ENCODE results near the gene LEFTY2. TPM values are rescaled to one million over a fixed set of nuclear protein-coding genes. Genes with fewer than 3 reads are reported as not detected.
"Not testable (repeated sequence)": the region's sequence is repeated elsewhere in the genome, so short reads cannot be mapped to it uniquely, and the experiment has no call there.

Gene LEFTY2
- total and polyA plus RNA-seq, 2 of the 4 experiments (the other 2 are of a cell fraction): not detected

GRCh38 chr1:225930566-225930965 is 10.5 kb downstream of the LEFTY2 start:
- Histone ChIP-seq H3K56ac (ENCODE audit: extremely low read depth, insufficient read depth, low read length) (no peak overlapping the region), H3K9me1 (ENCODE audit: insufficient read depth, low read length) (no peaks in the 10 kb centered on the region; the same call in 1 of the 2 replicates), H2AFZ (replicated peaks; ENCODE audit: low read length, poor library complexity) (no peak overlapping the region), H3K36me3 (ENCODE audit: control insufficient read depth, insufficient read depth, low read length) (no peaks in the 10 kb centered on the region), H2AK9ac (replicated peaks; ENCODE audit: low read depth, low read length, poor library complexity) (no peak overlapping the region), H4K8ac (ENCODE audit: low read depth in 2 of 2, low read length in 2 of 2) (no peak overlapping the region), H4K91ac (ENCODE audit: insufficient read depth, low read depth, low read length) (no peak overlapping the region), H3K4me3 (ENCODE audit: insufficient read depth, low read depth, low read length) (no peak overlapping the region), H3K14ac (replicated peaks; ENCODE audit: low read depth, low read length) (no peak overlapping the region), H3K9ac (ENCODE audit: low read depth, low read length) (no peak overlapping the region), H2BK15ac (ENCODE audit: low read depth, low read length) (no peak overlapping the region), H3K27me3 (ENCODE audit: control insufficient read depth, insufficient read depth, low read length) (no peaks in the 10 kb centered on the region), H3K4me2 (ENCODE audit: low read depth, low read length) (no peak overlapping the region), H2AK5ac (ENCODE audit: low read depth, low read length) (no peak overlapping the region), H4K5ac (ENCODE audit: low read depth, low read length) (no peak overlapping the region), H4K20me1 (ENCODE audit: insufficient read depth, low read length) (no peaks in the 10 kb centered on the region), H3K79me1 (ENCODE audit: low read depth in 1 of 2, low read length in 2 of 2) (no peaks in the 10 kb centered on the region), H3K18ac (ENCODE audit: low read depth, low read length) (no peak overlapping the region), H3K9me3 (ENCODE audit: control insufficient read depth, insufficient read depth, low read length) (no peaks in the 10 kb centered on the region), H3K4me1 (ENCODE audit: control insufficient read depth, insufficient read depth, low read length) (no peaks in the 10 kb centered on the region), H3K23ac (ENCODE audit: low read depth, low read length) (no peak overlapping the region), H2BK120ac (ENCODE audit: low read depth, low read length) (no peak overlapping the region), H2BK20ac (ENCODE audit: low read depth, low read length) (no peak overlapping the region), H2BK5ac (ENCODE audit: low read depth, low read length, poor library complexity, severe bottlenecking) (no peak overlapping the region), H3K27ac (ENCODE audit: insufficient read depth, low read length) (no peak overlapping the region), H3K4ac (ENCODE audit: low read depth, low read length) (no peak overlapping the region)
- DNase-seq (no peak), ATAC-seq (ENCODE audit: low read depth) (no peak)
- TF ChIP-seq MAFK (IDR thresholded peaks at IDR 0.05; ENCODE audit: low read depth, low read length): no peak
- TF ChIP-seq NFE2L2 (IDR thresholded peaks at IDR 0.05; ENCODE audit: low read depth, low read length): no peak
- in situ Hi-C loops (cut with MboI; ENCODE audit: low sequenced_read_pairs) (no loop called here), dilution Hi-C loops (cut with HindIII; ENCODE audit: low sequenced_read_pairs, unreplicated experiment) (no loop called here), intact Hi-C loops (cut with micrococcal nuclease) (no loop called here)
- ChIA-PET POLR2A (ENCODE audit: unreplicated experiment) (no interaction called here), CTCF (interaction anchor here (0.7 kb wide), 1 partner anchor 10 kb away, joined by 3 read pairs; no protein-coding TSS in a partner anchor)
- WGBS, 2 experiments (ENCODE audit: extremely low coverage in 2 of 2, insufficient read length in 1 of 2): no CpG with 5 or more reads among the region's 2 CpGs
- no TSS peak for BruUV-seq (replicated peaks)

GRCh38 chr1:225929462-225929861 is 11.6 kb downstream of the LEFTY2 start:
- H3K4me2 ChIP-seq (ENCODE audit: low read depth, low read length); H3K9me3 ChIP-seq (ENCODE audit: control insufficient read depth, insufficient read depth, low read length); H3K4ac ChIP-seq (ENCODE audit: low read depth, low read length); H3K36me3 ChIP-seq (ENCODE audit: control insufficient read depth, insufficient read depth, low read length); H4K8ac ChIP-seq (ENCODE audit: low read depth in 2 of 2, low read length in 2 of 2); H3K18ac ChIP-seq (ENCODE audit: low read depth, low read length); H3K23ac ChIP-seq (ENCODE audit: low read depth, low read length); H3K27me3 ChIP-seq (ENCODE audit: control insufficient read depth, insufficient read depth, low read length); H4K20me1 ChIP-seq (ENCODE audit: insufficient read depth, low read length); H2BK120ac ChIP-seq (ENCODE audit: low read depth, low read length); H2AK9ac ChIP-seq (replicated peaks; ENCODE audit: low read depth, low read length, poor library complexity); H2BK20ac ChIP-seq (ENCODE audit: low read depth, low read length); dilution Hi-C loops (cut with HindIII; ENCODE audit: low sequenced_read_pairs, unreplicated experiment); H2BK15ac ChIP-seq (ENCODE audit: low read depth, low read length); intact Hi-C loops (cut with micrococcal nuclease); H2AK5ac ChIP-seq (ENCODE audit: low read depth, low read length); H3K14ac ChIP-seq (replicated peaks; ENCODE audit: low read depth, low read length); DNase-seq; BruUV-seq (replicated peaks); H4K91ac ChIP-seq (ENCODE audit: insufficient read depth, low read depth, low read length); H3K9me1 ChIP-seq (ENCODE audit: insufficient read depth, low read length); ATAC-seq (ENCODE audit: low read depth); H4K5ac ChIP-seq (ENCODE audit: low read depth, low read length); in situ Hi-C loops (cut with MboI; ENCODE audit: low sequenced_read_pairs); H2BK5ac ChIP-seq (ENCODE audit: low read depth, low read length, poor library complexity, severe bottlenecking); CTCF ChIA-PET; H2AFZ ChIP-seq (replicated peaks; ENCODE audit: low read length, poor library complexity); H3K4me1 ChIP-seq (ENCODE audit: control insufficient read depth, insufficient read depth, low read length); H3K79me1 ChIP-seq (ENCODE audit: low read depth in 1 of 2, low read length in 2 of 2); H3K9ac ChIP-seq (ENCODE audit: low read depth, low read length); POLR2A ChIA-PET (ENCODE audit: unreplicated experiment); H3K56ac ChIP-seq (ENCODE audit: extremely low read depth, insufficient read depth, low read length); H3K4me3 ChIP-seq (ENCODE audit: insufficient read depth, low read depth, low read length); H3K27ac ChIP-seq (ENCODE audit: insufficient read depth, low read length): not testable (repeated sequence)
- WGBS, 2 experiments (ENCODE audit: extremely low coverage in 2 of 2, insufficient read length in 1 of 2): no CpG with 5 or more reads among the region's 3 CpGs
